Measurements from ENCODE around the gene CDKAL1.
"Not testable (repeated sequence)": the region's sequence is repeated elsewhere in the genome, so short reads cannot be mapped to it uniquely, and the experiment has no call there.

The CDKAL1 gene

GRCh38 chr6:20599302-20600051, 65.2 kb downstream of the CDKAL1 start:
- DNase-seq: no peak

GRCh38 chr6:20600831-20601230, 66.6 kb downstream of the CDKAL1 start:
- DNase-seq: no peak

GRCh38 chr6:20604159-20604558, 69.9 kb downstream of the CDKAL1 start:
- DNase-seq: no peak

DNA sequence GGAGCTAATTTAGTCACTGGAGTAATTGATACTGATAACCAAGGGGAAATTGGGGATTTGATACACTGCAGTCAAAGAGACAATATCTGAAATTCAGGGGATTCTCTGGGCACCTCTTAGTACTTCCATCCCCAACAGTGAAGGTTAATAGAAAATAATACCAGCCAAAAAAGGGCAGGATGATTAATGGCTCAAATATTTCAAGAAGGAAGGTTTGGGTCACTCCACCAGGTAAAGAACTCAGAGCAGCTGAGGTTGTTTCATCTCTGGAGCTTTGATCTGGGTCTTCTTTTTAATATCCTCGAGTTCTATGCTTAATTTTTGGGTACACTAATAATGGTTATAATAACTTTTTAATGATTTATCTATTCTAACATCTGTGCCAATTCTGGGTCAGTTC, 70.8 kb downstream of the CDKAL1 start:
- no peak for DNase-seq

- no peak for DNase-seq
These were observed 71.3 kb downstream of the CDKAL1 start for GRCh38 chr6:20605581-20605980.

DNA sequence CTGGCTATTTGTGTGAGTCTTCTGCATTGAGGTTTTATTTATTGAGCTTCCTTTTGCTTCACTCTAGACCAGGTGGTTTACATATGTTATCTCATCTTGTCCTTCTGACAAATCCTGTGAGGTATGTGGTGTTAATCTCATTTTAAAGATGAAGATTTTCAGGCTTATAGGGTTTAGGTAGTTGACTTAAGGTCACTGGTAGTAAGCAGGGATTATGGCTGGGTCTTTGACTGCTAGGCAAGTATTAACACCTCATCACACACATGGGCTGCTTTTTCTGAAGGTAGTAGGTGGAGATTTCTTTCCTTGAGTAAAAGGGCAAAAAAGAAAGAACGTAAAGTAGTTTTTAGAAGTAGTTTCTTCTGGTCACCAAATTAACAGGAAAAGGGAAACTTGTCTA, 72.6 kb downstream of the CDKAL1 start:
- DNase-seq: no peak

DNA sequence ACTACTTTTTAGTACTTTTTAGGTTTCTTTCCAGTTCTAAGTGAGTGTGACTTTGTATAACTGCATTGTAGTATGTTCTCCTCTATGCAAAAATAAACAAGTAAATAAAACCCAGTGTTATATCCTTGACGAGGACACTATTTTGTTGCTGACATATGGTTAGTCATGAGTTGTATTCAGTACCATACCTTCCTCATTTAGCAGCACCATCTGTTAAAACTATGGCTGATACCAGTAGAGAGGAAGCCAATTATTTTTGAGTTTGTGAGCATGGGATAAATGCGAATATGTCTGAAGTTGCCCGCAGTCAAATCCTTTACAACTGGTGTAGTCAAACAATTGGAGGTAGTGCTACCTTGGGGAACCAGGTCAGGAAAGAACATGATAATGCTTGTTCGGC, 74.1 kb downstream of the CDKAL1 start:
- DNase-seq: no peak

DNA sequence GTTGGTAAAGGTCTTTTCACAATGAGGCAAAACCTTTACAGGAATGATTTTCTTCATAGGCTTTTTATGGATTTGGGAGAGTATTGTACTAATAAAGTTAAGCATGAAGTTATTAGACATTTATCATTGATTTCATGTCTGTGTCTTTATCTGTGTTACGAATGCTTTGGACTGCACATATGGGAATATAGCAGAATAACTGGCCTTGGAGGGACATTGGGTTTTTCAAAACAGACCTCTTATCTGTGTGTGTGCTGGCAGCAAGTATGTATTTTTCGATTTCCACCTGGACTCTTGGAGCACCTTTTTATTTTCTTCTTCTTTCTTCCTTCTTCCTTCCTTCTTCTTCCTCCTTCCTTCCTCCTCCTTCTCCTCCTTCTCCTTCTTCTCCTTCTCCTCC, 74.6 kb downstream of the CDKAL1 start:
- no peak for DNase-seq

GRCh38 chr6:20609924-20610323, 75.7 kb downstream of the CDKAL1 start:
- DNase-seq: not testable (repeated sequence)

DNA sequence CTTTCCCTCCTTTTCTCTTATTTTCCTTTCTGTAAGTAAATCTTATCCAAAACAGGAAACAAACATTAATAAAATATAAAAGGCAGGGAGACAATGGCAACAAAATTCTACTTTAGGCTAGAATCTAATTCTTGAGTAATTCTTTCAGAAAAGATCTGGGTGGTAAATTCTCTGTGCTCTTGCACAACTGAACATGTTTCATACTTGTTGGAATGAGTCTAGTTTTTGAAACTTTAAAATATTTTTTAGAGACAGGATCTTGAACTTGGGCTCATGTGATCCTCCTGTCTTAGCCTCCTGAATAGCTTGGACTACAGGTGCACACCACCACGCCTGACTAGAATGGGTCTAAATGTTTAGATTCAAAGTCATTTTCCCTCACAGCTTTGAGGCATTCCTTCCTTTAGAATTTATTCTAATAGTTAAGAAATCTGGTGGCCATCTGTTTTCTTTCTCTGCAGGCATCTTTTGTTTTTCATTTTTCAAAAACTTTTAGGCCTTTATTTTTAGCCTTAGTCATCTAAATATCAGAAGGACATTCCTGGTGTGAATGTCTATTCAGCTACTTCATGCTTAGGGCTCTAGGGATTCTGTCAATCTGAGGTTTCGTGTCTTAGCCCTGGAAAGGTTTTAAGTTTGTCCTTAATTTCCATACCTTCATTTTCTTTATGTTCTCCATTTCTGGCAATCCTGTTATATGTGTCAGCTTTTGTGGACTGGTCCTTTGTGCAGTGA, 76.5 kb downstream of the CDKAL1 start:
- no peak for DNase-seq

DNA sequence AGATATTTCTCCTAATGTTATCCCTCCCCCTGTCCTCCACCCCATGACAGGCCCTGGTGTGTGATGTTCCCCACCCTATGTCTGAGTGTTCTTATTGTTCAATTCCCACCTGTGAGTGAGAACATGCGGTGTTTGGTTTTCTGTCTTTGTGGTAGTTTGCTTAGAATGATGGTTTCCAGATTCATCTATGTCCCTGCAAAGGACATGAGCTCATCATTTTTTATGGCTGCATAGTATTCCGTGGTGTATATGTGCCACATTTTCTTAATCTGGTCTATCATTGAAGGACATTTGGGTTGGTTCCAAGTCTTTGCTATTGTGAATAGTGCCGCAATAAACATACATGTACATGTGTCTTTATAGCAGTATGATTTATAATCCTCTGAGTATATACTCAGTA, 83.3 kb downstream of the CDKAL1 start:
- not testable (repeated sequence) for DNase-seq

DNA sequence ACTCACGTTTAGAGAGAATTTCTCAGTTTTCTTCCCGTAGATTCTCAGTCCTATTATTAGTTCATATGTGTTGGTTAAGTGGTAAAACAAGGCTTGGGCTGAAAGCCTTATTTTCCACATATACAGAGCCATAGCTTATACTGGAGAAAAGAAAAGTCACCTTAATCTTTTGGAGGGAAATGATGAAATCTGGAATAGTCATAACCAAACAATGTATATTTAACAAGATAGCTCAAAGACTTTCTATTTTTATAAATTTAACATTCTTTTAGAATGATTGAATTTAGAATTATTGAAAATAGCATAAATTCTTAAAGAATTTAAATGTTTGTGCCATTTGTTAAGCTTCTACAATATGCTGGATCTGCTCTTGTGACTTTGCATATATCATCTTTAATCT, 85.8 kb downstream of the CDKAL1 start:
- no peak for DNase-seq

- no peak for DNase-seq
These were observed 89.5 kb downstream of the CDKAL1 start for GRCh38 chr6:20623761-20624160.

GRCh38 chr6:20626165-20626564, 91.9 kb downstream of the CDKAL1 start:
- no peak for DNase-seq

GRCh38 chr6:20629509-20629908, 95.3 kb downstream of the CDKAL1 start:
- no peak for DNase-seq

DNA sequence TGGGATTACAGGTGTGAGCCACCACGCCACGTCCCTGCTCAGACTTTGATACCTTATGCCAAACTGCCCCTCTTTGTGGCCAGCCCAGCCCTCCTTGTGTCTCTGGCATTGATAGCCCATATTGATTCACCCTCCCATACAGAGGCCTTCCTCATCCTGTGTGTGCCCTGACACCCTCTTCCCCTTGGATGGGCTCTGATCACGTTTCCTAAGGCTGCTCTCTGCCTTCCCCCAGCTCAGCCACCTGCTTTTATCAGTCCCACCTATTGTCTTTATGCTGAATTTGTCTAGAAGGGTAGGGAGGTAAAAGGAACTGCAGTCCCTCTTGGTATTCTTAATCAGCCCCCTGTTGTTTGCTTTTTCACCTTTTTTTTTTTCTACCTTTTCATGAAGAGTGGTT, 95.9 kb downstream of the CDKAL1 start:
- DNase-seq: no peak

- DNase-seq: no peak
These were observed 96.6 kb downstream of the CDKAL1 start for GRCh38 chr6:20630617-20631548.

GRCh38 chr6:20631549-20631924, 97.3 kb downstream of the CDKAL1 start:
- no peak for DNase-seq

DNA sequence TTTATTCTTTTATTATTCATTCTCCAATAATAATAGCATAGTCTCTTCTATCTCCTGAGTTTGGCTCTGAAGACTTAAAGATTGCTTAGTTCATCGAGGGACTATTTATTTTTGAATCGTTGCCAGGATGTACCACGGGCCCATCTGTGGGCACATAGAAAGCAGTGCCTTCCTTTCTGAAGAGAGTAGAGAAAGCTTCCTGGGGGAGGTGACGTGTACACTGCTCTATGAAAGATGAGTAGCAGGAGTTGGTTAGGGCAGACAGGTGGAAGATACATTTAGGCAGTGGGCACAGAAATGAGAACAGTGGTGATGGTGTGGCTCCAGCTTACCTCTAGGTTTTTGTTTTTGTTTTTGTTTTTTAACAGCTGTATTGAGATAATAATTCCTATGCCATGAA, 98.4 kb downstream of the CDKAL1 start:
- no peak for DNase-seq

- no peak for DNase-seq
These were observed 99.5 kb downstream of the CDKAL1 start for GRCh38 chr6:20633566-20634340.

GRCh38 chr6:20639161-20639560, 104.9 kb downstream of the CDKAL1 start:
- no peak for DNase-seq

- DNase-seq: no peak
These were observed 105.9 kb downstream of the CDKAL1 start for GRCh38 chr6:20640181-20640580.

DNA sequence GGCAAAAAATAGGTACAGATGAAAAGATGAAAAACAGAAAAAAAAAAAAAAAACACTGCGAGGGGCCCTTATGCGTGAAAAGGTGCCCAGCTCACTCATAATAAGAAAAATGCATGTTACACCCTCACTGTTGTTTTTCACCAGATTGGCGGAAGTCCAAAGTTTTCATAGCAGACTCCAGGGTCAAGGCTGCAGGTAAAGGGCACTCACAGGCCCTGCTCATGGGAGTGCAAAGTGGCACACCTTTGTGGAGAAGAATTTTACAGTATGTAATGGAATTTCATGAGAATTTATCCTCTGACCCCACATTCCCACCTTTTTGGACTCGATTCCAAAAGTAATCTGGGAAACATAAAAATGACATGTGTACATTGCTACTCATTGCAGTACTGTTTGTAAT, 108.2 kb downstream of the CDKAL1 start:
- no peak for DNase-seq
